Stimulated activated CD8-positive, alpha-beta memory T cell treated with anti-CD3 and anti-CD28 coated beads, Interleukin-2, amount 100 ng/mL, for 48 hours (primary cell): ENCODE results near the gene VDR.
A peak's percentile ranks its signal among the peaks of the same experiment; 100 is the strongest.

Experiments
- DNase-seq, 2 donors: peaks; one replicate each; pipeline ENCODE4 v3.0.0-alpha.2; 2020; ENCODE audit warnings: low read depth in 2 of 2

VDR gene

GRCh38 chr12:47870175-47870781, 34.5 kb downstream of the VDR start:
- DNase-seq: no peak

GRCh38 chr12:47868552-47869031, 36.2 kb downstream of the VDR start:
- no peak for DNase-seq

- DNase-seq: no peak
Observed at GRCh38 chr12:47868041-47868440, 36.8 kb downstream of the VDR start.

GRCh38 chr12:47867495-47867941, 37.3 kb downstream of the VDR start:
- DNase-seq: peak in 1 of 2 donors; percentile 50

DNA sequence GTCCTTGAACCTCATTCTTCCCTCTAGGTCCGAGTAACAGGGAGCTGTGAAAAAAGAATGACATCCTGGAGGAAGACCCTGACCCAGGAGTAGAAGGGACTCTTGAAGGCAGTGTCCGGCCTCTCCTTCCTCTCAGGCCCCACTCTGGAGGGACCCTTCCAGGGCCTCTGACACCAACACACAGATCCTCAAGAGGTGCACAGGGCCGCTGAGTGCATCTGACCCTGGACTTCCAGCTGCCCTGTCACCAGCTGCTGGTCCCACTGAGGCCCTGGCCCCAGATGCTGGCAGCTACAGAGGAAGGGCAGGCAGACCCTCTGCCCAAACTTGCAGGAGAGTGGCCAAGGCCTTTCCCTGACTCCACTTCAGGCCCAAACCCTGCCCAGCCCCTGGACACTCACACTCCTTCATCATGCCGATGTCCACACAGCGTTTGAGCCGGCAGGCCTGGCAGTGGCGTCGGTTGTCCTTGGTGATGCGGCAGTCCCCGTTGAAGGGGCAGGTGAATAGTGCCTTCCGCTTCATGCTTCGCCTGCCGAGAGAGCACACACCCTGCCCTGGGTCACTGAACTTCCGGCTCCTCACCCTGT, 40.1 kb downstream of the VDR start:
- DNase-seq: no peak

DNA sequence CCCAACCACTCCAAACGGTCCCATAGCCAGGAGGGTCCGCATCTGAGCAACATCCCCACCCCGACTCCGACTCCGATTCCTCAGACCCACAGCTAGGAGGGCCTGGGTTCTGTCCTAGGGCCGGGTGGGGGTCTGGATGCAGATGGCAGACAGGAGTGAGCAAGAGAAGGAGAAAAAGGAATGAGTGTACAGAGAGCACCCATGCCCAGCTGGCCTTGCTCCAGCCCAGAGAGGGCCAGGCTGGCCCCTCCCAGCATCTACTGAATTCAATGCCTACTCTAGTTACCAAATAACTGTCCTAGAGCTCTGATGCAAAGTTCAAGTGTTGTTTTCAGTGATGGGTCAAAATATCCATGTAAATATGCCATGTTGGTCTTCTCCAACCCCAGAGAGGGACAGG, 40.8 kb downstream of the VDR start:
- no peak for DNase-seq

GRCh38 chr12:47863467-47863866, 41.3 kb downstream of the VDR start:
- DNase-seq: no peak

- DNase-seq: no peak
Observed at GRCh38 chr12:47862881-47863280, 41.9 kb downstream of the VDR start.

- DNase-seq: no peak
Observed at GRCh38 chr12:47862167-47862750, 42.5 kb downstream of the VDR start.

GRCh38 chr12:47860873-47861272, 43.9 kb downstream of the VDR start:
- DNase-seq: no peak

GRCh38 chr12:47860279-47860841, 44.4 kb downstream of the VDR start:
- no peak for DNase-seq

- no peak for DNase-seq
Observed at GRCh38 chr12:47858511-47859266, 46.1 kb downstream of the VDR start.

DNA sequence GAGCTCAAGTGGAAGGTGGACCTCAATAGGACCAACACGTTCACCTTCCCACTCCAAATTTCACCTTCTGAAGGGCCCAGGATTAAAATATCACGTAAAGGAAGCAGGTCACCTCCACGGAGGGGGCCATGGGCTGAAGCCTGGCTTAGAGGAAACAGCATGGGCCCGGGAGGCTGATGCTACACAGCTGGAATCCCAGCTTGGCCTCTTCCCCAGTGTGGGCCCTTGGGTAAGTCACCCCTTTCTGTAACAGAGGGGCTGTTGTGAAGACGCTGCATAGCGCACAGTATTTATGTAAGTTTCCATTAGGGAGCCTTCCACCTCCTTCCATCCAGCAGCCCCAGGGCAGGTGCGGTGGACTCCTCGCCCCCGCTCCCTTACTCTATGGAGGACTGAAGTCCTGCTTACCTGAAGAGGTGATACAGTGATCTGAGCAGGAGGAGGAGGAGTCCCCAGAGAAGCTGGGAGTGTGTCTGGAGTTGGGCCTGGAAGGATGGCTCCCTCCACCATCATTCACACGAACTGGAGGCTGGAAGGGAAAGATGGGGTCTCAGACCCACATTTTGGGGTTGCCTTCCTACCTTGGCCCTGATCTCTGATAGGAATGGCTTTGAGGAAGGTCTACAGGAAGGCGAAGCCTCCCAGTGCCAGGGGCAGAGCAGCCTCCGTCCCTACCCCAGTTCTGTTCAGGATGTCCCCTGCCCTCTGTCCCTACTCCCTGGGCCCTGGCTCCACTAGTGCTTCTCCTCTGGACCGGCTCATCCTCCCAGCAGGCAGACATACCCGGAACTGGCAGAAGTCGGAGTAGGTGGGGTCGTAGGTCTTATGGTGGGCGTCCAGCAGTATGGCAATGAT, 47.8 kb downstream of the VDR start:
- DNase-seq: no peak

GRCh38 chr12:47856094-47856493, 48.7 kb downstream of the VDR start:
- DNase-seq: no peak

DNA sequence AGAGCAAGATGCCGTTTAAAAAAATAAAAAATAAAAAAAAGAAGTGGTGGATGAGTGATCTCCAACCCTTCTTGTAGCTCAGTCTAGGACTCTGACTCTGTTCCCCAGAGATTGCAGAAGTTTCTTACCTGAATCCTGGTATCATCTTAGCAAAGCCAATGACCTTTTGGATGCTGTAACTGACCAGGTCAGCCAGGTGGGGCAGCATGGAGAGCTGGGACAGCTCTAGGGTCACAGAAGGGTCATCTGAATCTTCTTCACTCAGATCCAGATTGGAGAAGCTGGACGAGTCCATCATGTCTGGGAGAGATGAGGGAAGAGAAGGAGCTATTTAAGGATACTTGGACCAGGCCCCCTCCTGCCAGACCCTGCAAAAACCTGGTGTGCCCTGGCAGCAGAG, 49.3 kb downstream of the VDR start:
- DNase-seq: no peak

GRCh38 chr12:47854531-47854930, 50.3 kb downstream of the VDR start:
- no peak for DNase-seq

- no peak for DNase-seq
Observed at GRCh38 chr12:47852096-47852571, 52.7 kb downstream of the VDR start.

DNA sequence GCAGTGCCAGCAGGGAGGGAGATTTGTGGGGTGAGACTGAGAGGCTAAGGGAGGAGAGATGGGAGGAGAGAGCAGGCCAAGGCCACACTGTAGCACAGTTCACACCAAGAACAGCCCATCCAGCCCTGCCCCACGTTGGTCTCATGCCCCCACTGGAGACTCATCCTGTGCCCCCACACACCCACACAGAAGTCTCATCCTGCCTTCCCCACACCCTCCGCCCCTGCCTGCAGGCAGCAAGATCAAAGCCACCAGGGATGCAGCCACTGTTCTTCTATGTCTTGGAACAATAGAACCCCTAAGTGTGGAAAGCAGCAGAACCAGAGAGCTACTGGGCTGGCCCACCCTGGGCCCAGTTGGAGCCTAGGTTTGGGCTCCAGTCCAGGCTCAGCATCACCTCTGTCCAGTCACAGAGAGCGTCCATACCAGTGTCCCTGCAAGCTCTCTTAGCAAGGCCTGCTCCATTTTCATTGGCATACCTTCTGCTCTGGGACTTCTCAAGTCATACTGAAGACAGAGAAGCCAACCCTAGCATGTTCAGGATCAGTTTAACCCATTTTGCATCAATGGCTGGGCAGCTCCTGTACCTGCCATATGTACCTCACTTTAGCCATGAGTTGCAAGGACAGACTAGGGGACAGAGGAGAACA, 53.4 kb downstream of the VDR start:
- no peak for DNase-seq

GRCh38 chr12:47850153-47851084, 54.4 kb downstream of the VDR start:
- no peak for DNase-seq

DNA sequence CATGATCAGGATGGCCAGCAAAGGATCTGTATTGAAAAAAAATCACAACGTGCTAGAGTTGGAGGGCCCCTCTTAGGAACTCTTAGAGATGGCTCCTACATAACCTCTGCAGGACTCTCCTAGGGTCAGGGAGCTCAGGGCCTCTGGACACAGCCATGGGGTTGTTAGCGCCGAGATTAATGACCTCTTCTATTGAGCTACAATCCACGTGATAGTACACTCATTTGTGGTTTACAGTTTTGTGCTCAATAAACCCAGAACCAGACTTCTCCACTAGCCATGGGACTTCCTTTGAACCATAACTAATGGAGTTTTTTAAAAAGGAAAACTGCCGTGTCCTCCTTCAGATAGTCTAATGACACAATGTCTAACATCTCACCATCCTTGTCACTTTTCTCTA, 55.5 kb downstream of the VDR start:
- DNase-seq: no peak
